Measurements from ENCODE around the gene ASB2. TPM values are rescaled to one million over a fixed set of nuclear protein-coding genes. Genes with fewer than 3 reads are reported as not detected.

ASB2 gene
- total RNA-seq, 1 experiment from 2014 or later = 0.35 TPM

DNA sequence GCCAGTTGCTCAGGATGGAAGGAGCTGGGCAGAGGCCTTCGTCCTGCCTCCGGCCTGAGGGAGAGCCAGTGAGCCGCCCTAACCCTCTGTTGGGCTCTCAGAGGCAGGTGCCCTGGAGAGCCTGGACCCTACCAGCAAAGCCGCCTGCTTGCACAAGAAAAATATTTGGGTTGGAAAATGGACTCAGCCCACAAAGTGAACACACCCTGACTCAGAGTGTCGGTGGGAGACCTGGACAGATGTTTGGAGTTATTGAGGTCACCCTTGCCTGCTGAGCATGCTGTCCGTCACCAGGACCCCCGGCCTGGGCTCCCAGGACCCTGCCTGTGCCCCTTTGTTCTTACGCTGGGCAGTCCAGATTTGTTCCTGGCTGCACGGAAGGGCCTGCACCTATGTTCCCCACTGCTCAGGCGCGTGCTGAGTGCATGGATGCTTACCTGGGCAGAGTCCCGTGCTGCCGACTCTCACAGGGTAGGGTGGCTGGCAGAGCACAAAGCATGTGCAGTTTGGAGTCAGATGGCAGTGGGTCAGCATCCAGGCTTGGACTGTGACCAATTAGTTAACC, 26.8 kb downstream of the ASB2 start:
- TF ChIP-seq, protein P1, sequence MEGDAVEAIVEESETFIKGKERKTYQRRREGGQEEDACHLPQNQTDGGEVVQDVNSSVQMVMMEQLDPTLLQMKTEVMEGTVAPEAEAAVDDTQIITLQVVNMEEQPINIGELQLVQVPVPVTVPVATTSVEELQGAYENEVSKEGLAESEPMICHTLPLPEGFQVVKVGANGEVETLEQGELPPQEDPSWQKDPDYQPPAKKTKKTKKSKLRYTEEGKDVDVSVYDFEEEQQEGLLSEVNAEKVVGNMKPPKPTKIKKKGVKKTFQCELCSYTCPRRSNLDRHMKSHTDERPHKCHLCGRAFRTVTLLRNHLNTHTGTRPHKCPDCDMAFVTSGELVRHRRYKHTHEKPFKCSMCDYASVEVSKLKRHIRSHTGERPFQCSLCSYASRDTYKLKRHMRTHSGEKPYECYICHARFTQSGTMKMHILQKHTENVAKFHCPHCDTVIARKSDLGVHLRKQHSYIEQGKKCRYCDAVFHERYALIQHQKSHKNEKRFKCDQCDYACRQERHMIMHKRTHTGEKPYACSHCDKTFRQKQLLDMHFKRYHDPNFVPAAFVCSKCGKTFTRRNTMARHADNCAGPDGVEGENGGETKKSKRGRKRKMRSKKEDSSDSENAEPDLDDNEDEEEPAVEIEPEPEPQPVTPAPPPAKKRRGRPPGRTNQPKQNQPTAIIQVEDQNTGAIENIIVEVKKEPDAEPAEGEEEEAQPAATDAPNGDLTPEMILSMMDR (conservative IDR thresholded peaks at IDR 0.05) = no peak
- Histone ChIP-seq H4K91ac (ENCODE audit: insufficient read length, low read depth, low read length) (no peak overlapping the region), H3K27ac (ENCODE audit: insufficient read length, low read depth, low read length) (no peak overlapping the region), H3K9me3 (ENCODE audit: control insufficient read depth, low read depth, low read length) (no peaks in the 10 kb centered on the region), H3K9ac (ENCODE audit: extremely low read depth, insufficient read length, low read length) (no peak overlapping the region), H3K23ac (ENCODE audit: insufficient read length, low read depth, low read length) (no peak overlapping the region), H4K5ac (ENCODE audit: insufficient read length, low read depth, low read length) (no peak overlapping the region), H3K56ac (ENCODE audit: insufficient read length, low read depth, low read length) (no peak overlapping the region), H3T11ph (ENCODE audit: low read length) (no peak overlapping the region), H3K18ac (ENCODE audit: insufficient read length, low read depth, low read length) (no peak overlapping the region), H3K4me1 (ENCODE audit: insufficient read depth, low read length) (no peaks in the 10 kb centered on the region; the same call in 1 of the 2 replicates), H2BK5ac (ENCODE audit: insufficient read length, low read length) (no peak overlapping the region), H3K4ac (ENCODE audit: low read depth, low read length) (no peak overlapping the region), H2BK12ac (ENCODE audit: insufficient read length, low read depth, low read length) (no peak overlapping the region), H2BK20ac (ENCODE audit: low read depth, low read length, poor library complexity, severe bottlenecking) (no peak overlapping the region), H3K79me2 (ENCODE audit: insufficient read depth, low read length) (no peaks in the 10 kb centered on the region), H2BK120ac (ENCODE audit: low read depth, low read length, poor library complexity, severe bottlenecking) (no peak overlapping the region), H4K20me1 (ENCODE audit: control insufficient read depth, insufficient read depth, insufficient read length) (no peaks in the 10 kb centered on the region), H3K4me2 (ENCODE audit: insufficient read depth, insufficient read length, low read length) (no peak overlapping the region), H2AFZ (ENCODE audit: low read length) (no peak overlapping the region), H2BK15ac (ENCODE audit: low read depth, low read length) (no peak overlapping the region), H3K23me2 (ENCODE audit: insufficient read length, low read depth, low read length, poor library complexity, severe bottlenecking) (no peaks in the 10 kb centered on the region), H3K14ac (ENCODE audit: insufficient read depth, low read length) (no peak overlapping the region; the same call in 1 of the 2 replicates), H3K27me3 (ENCODE audit: insufficient read depth, low read length) (no peaks in the 10 kb centered on the region), H3K79me1 (ENCODE audit: insufficient read depth, low read depth, low read length, poor library complexity, severe bottlenecking) (no peaks in the 10 kb centered on the region), H4K8ac (replicated peaks; ENCODE audit: insufficient read length, low read depth, low read length) (no peak overlapping the region), H2AK5ac (ENCODE audit: insufficient read length, low read length) (no peak overlapping the region)
- Mint-ChIP-seq H3K9me3 (no peaks in the 10 kb centered on the region; a peak in 1 of 5 replicates), H3K4me3 (no peak overlapping the region), H3K4me1 (peaks cover 19 to 20% of the 10 kb centered on the region in 2 experiments), H3K36me3 (ENCODE audit: insufficient read depth in 1 of 3, low read depth in 3 of 3) (no peaks in the 10 kb centered on the region), H3K27me3 (ENCODE audit: low read depth) (no peaks in the 10 kb centered on the region; the same call in none of the 2 replicates), H3K27ac (no peak overlapping the region; a peak in 1 of 7 replicates)
- DNase-seq = no peak
- WGBS (ENCODE audit: extremely low coverage, insufficient read length, low lambda C conversion rate) = no CpG with 5 or more reads among the region's 13 CpGs
